ENCODE data around the gene LMBR1. TPM values are rescaled to one million over a fixed set of nuclear protein-coding genes. Genes with fewer than 3 reads are reported as not detected.

Gene LMBR1
- total RNA-seq, 1 donor from 2014 or later: 49.7 TPM

- Histone ChIP-seq H2AFZ (ENCODE audit: low read depth, low read length) (no peak overlapping the region), H3K4me1 (ENCODE audit: insufficient read depth, low read length) (no peaks in the 10 kb centered on the region), H3K4me2 (ENCODE audit: low read length) (no peak overlapping the region), H4K20me1 (ENCODE audit: insufficient read depth, low read length) (no peaks in the 10 kb centered on the region), H3K36me3 (ENCODE audit: insufficient read depth, low read length) (no peaks in the 10 kb centered on the region), H3K4me3 (ENCODE audit: insufficient read depth, low read depth, low read length) (no peak overlapping the region), H3K79me2 (ENCODE audit: insufficient read depth, low read length) (no peaks in the 10 kb centered on the region), H3K27ac (ENCODE audit: low read depth, low read length) (no peak overlapping the region), H3K9ac (ENCODE audit: low read length) (no peak overlapping the region), H3K9me3 (ENCODE audit: insufficient read depth, low read depth, low read length) (no peaks in the 10 kb centered on the region), H3K27me3 (ENCODE audit: insufficient read depth, low read length) (no peaks in the 10 kb centered on the region)
- no peak overlapping the region for H3K4me3 Mint-ChIP-seq (ENCODE audit: unreplicated experiment)
- TF ChIP-seq, protein P1, sequence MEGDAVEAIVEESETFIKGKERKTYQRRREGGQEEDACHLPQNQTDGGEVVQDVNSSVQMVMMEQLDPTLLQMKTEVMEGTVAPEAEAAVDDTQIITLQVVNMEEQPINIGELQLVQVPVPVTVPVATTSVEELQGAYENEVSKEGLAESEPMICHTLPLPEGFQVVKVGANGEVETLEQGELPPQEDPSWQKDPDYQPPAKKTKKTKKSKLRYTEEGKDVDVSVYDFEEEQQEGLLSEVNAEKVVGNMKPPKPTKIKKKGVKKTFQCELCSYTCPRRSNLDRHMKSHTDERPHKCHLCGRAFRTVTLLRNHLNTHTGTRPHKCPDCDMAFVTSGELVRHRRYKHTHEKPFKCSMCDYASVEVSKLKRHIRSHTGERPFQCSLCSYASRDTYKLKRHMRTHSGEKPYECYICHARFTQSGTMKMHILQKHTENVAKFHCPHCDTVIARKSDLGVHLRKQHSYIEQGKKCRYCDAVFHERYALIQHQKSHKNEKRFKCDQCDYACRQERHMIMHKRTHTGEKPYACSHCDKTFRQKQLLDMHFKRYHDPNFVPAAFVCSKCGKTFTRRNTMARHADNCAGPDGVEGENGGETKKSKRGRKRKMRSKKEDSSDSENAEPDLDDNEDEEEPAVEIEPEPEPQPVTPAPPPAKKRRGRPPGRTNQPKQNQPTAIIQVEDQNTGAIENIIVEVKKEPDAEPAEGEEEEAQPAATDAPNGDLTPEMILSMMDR (IDR thresholded peaks at IDR 0.05; ENCODE audit: insufficient read depth, low read depth, low read length): no peak
- TF ChIP-seq EZH2 (IDR thresholded peaks at IDR 0.05; ENCODE audit: insufficient read depth, low read length): no peak
- no peak overlapping the region for H3K27ac Mint-ChIP-seq (ENCODE audit: unreplicated experiment)
- H3K4me1 Mint-ChIP-seq (ENCODE audit: low read depth, unreplicated experiment): peaks cover 7% of the 10 kb centered on the region
- no peaks in the 10 kb centered on the region for H3K27me3 Mint-ChIP-seq (ENCODE audit: low read depth, unreplicated experiment)
- FAIRE-seq (no peak), DNase-seq (ENCODE audit: low read depth) (no peak)
- H3K36me3 Mint-ChIP-seq (ENCODE audit: low read depth, unreplicated experiment): no peaks in the 10 kb centered on the region
- H3K9me3 Mint-ChIP-seq (ENCODE audit: unreplicated experiment): no peaks in the 10 kb centered on the region
Observed at GRCh38 chr7:156765901-156766656, 126.9 kb downstream of the LMBR1 start.

DNA sequence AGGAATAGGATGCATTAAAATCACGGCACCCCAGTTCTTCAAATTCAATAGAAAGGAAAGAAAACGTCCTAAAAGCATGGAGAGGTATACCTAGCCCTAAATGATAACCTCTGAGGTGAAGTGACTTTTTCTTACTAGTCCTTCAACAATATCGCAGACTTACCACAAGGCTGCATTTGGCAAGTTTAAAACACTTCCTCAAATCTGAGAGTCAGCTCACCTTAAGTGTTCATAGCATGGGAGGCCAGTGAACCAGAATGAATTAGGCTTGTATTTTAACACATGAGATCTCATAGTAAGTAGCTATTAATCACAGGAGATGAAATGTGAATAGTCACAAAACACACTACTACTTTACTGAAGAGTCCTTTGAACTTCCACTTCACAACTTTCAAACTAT lies 128.2 kb downstream of the LMBR1 start:
- Mint-ChIP-seq H3K27me3 (ENCODE audit: low read depth, unreplicated experiment) (no peaks in the 10 kb centered on the region), H3K36me3 (ENCODE audit: low read depth, unreplicated experiment) (peaks cover 2% of the 10 kb centered on the region), H3K4me3 (ENCODE audit: unreplicated experiment) (no peak overlapping the region), H3K9me3 (ENCODE audit: unreplicated experiment) (no peaks in the 10 kb centered on the region), H3K4me1 (ENCODE audit: low read depth, unreplicated experiment) (peaks cover 7% of the 10 kb centered on the region), H3K27ac (ENCODE audit: unreplicated experiment) (no peak overlapping the region)
- H3K4me2 ChIP-seq (ENCODE audit: low read length): no peak overlapping the region
- H3K27ac ChIP-seq (ENCODE audit: low read depth, low read length): no peak overlapping the region
- no peak for TF ChIP-seq EZH2 (IDR thresholded peaks at IDR 0.05; ENCODE audit: insufficient read depth, low read length)
- TF ChIP-seq, protein P1 (IDR thresholded peaks at IDR 0.05; ENCODE audit: insufficient read depth, low read depth, low read length): no peak
- no peaks in the 10 kb centered on the region for H3K27me3 ChIP-seq (ENCODE audit: insufficient read depth, low read length)
- no peak overlapping the region for H2AFZ ChIP-seq (ENCODE audit: low read depth, low read length)
- no peaks in the 10 kb centered on the region for H4K20me1 ChIP-seq (ENCODE audit: insufficient read depth, low read length)
- H3K4me3 ChIP-seq (ENCODE audit: insufficient read depth, low read depth, low read length): no peak overlapping the region
- H3K4me1 ChIP-seq (ENCODE audit: insufficient read depth, low read length): no peaks in the 10 kb centered on the region
- no peak overlapping the region for H3K9ac ChIP-seq (ENCODE audit: low read length)
- H3K79me2 ChIP-seq (ENCODE audit: insufficient read depth, low read length): no peaks in the 10 kb centered on the region
- no peaks in the 10 kb centered on the region for H3K36me3 ChIP-seq (ENCODE audit: insufficient read depth, low read length)
- DNase-seq (ENCODE audit: low read depth) (no peak), FAIRE-seq (no peak)
- H3K9me3 ChIP-seq (ENCODE audit: insufficient read depth, low read depth, low read length): no peaks in the 10 kb centered on the region

GRCh38 chr7:156764016-156764669 lies 128.8 kb downstream of the LMBR1 start:
- no peak for FAIRE-seq
- Histone ChIP-seq H4K20me1 (ENCODE audit: insufficient read depth, low read length) (no peaks in the 10 kb centered on the region), H3K9me3 (ENCODE audit: insufficient read depth, low read depth, low read length) (no peaks in the 10 kb centered on the region), H3K4me2 (ENCODE audit: low read length) (no peak overlapping the region), H2AFZ (ENCODE audit: low read depth, low read length) (no peak overlapping the region), H3K36me3 (ENCODE audit: insufficient read depth, low read length) (no peaks in the 10 kb centered on the region), H3K27ac (ENCODE audit: low read depth, low read length) (no peak overlapping the region), H3K79me2 (ENCODE audit: insufficient read depth, low read length) (no peaks in the 10 kb centered on the region), H3K27me3 (ENCODE audit: insufficient read depth, low read length) (no peaks in the 10 kb centered on the region), H3K4me1 (ENCODE audit: insufficient read depth, low read length) (no peaks in the 10 kb centered on the region), H3K9ac (ENCODE audit: low read length) (no peak overlapping the region), H3K4me3 (ENCODE audit: insufficient read depth, low read depth, low read length) (no peak overlapping the region)
- no peaks in the 10 kb centered on the region for H3K9me3 Mint-ChIP-seq (ENCODE audit: unreplicated experiment)
- H3K27ac Mint-ChIP-seq (ENCODE audit: unreplicated experiment): no peak overlapping the region
- no peaks in the 10 kb centered on the region for H3K27me3 Mint-ChIP-seq (ENCODE audit: low read depth, unreplicated experiment)
- peaks cover 5% of the 10 kb centered on the region for H3K36me3 Mint-ChIP-seq (ENCODE audit: low read depth, unreplicated experiment)
- no peak overlapping the region for H3K4me3 Mint-ChIP-seq (ENCODE audit: unreplicated experiment)
- TF ChIP-seq EZH2 (IDR thresholded peaks at IDR 0.05; ENCODE audit: insufficient read depth, low read length): no peak
- TF ChIP-seq, protein P1 (IDR thresholded peaks at IDR 0.05; ENCODE audit: insufficient read depth, low read depth, low read length): peak; percentile 80
- H3K4me1 Mint-ChIP-seq (ENCODE audit: low read depth, unreplicated experiment): peaks cover 2% of the 10 kb centered on the region
- DNase-seq (ENCODE audit: low read depth): peak; percentile 64

Measured in astrocyte (in vitro differentiated cells and primary cell).